GM18517 (cell line): ENCODE data around the gene MADD.
"Not testable (repeated sequence)": the region's sequence is repeated elsewhere in the genome, so short reads cannot be mapped to it uniquely, and the experiment has no call there.

Experiments used
- ATAC-seq: cut with Tn5 transposase; IDR thresholded peaks from one replicate; pipeline ENCODE4 v1.9.1; 2021; ENCODE audit warnings: mild to moderate bottlenecking, moderate library complexity; ENCODE audit not compliant: unreplicated experiment

MADD gene

GRCh38 chr11:47317064-47317828 lies 47.3 kb downstream of the MADD start:
- ATAC-seq: no peak

GRCh38 chr11:47318166-47318565 lies 48.2 kb downstream of the MADD start:
- ATAC-seq: no peak

DNA sequence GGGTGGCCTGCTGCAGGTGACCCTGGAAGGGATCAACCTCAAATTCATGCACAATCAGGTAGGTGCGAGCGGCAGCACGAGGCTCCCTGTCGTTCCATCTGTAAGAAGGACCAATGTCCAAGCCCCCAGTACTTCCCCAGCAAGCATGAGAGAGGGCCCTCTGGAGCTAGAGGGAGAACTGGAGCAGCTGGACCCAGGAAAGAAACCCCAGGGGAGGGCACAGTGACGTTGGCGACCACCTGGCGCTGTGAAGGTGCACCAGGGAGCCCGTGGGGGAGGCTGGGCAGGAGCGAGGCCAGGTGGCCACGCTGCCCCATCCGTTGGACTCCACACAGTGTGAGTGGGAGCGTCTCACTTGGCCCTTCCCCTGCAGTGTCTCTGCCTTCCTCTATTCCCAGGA lies 54.6 kb downstream of the MADD start:
- no peak for ATAC-seq

GRCh38 chr11:47325271-47326041 lies 55.5 kb downstream of the MADD start:
- ATAC-seq: no peak

DNA sequence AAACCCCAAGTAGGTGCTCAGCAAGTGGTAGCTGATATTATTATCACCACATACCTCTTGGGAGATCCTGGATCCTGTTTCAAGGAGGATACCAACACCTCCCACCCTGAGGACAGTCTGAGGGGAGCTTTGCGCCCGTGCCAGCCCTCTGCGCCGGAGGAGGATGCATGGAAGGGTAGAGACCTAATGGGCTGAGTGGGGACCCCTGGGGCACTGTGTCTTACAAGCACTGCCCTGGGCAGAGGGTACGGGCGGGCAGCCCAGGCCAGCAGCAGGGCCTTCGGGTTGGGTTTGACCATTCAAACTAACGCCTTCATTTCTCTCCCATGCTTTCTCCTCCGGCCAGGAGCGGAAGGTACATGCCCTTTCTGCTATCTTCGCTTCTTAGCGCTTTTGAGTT lies 56.3 kb downstream of the MADD start:
- no peak for ATAC-seq

GRCh38 chr11:47327025-47327424 lies 57.1 kb downstream of the MADD start:
- no peak for ATAC-seq

DNA sequence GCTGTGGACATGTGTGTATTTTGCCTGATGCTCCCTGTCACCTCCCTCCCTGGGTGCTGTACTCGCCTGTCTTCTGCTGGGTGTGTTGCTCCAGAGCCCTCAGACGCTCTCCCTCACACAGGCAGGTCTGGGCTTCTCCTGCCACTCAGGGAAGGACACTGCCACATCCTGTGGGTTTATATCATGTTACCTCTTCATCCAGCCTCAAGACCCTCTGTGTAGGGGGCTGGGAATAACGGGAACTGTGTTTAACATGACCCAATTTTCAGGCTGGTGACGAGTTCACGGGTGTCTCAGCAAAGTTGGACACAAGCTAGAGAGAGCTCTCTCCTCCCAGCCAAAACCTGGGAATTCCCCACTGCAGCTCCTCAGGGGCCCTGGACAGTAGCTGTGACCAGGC lies 58.0 kb downstream of the MADD start:
- no peak for ATAC-seq

DNA sequence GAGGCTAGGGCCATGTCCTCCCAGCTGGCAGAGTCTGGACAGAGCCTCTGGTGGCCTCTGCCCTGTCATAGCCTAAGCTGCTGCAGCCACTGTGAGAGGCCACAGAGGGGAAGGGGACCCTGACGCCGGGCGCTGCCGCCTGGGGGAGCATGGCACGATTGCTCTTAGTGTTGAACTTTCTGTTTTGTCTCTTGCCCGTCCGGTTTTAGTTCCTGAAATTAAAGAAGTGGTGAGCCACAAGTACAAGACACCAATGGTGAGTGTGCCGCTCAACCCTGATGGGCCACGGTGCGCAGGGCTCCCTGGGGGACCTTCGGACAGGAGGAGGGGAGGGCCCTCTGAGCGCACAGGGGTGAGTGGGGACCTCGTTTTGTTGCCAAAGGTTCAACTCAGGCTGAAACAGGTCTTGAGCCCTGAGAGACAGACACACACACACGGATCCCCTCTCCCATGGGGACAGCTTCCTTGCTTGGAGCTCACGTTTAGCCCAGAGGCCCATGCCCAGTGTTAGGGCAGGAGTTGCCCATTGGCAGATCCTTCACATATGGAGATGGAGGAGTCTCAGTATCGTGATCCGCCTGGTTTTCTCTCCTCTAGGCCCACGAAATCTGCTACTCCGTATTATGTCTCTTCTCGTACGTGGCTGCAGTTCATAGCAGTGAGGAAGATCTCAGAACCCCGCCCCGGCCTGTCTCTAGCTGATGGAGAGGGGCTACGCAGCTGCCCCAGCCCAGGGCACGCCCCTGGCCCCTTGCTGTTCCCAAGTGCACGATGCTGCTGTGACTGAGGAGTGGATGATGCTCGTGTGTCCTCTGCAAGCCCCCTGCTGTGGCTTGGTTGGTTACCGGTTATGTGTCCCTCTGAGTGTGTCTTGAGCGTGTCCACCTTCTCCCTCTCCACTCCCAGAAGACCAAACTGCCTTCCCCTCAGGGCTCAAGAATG lies 58.8 kb downstream of the MADD start:
- no peak for ATAC-seq

DNA sequence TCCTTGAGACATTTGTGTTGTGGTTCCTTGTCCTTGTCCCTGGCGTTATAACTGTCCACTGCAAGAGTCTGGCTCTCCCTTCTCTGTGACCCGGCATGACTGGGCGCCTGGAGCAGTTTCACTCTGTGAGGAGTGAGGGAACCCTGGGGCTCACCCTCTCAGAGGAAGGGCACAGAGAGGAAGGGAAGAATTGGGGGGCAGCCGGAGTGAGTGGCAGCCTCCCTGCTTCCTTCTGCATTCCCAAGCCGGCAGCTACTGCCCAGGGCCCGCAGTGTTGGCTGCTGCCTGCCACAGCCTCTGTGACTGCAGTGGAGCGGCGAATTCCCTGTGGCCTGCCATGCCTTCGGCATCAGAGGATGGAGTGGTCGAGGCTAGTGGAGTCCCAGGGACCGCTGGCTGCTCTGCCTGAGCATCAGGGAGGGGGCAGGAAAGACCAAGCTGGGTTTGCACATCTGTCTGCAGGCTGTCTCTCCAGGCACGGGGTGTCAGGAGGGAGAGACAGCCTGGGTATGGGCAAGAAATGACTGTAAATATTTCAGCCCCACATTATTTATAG lies 59.6 kb downstream of the MADD start:
- ATAC-seq: no peak

- ATAC-seq: no peak
Observed at GRCh38 chr11:47329987-47330931, 60.3 kb downstream of the MADD start.

DNA sequence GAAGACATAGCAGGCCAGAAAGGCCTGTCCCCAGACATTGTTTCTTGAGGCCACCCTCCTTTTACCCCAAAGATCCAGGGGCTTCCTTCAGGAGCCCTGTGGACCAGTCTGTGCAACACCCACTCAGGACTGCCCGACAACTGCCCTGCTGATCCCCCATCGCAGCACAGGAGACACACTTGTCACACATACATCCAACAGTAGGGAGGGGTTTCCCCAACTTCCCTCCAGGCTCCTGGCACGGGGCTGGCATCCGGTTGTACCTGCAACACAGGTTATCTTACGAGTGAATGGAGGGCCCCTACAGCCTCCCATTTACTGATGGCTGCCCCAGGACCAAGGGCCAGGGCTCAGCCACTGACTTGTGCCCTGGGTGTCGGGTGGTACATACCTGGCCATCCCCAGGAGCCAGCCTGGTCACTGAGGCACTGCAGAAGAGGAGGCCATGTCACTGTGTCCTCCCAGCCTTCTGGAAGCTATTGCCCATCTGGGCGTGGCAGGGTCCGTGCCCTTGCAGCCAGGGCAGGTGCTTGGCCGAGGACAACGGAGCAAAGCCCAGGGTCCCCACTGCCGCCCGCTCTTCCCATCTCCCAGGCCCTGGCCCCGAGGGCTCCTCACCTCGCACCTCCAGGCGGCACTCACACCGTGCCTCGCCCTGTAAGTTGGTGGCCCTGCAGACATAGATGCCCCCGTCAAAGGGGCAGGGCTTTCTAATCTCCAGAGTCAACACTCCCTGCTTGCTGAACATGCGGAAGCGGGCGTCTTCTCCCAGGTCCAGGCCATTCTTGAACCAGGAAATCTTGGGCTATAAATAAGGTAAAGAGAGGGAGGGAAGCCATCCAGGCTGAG lies 61.7 kb downstream of the MADD start:
- ATAC-seq: no peak

GRCh38 chr11:47332303-47332711 lies 62.4 kb downstream of the MADD start:
- ATAC-seq: no peak

GRCh38 chr11:47332791-47333525 lies 63.0 kb downstream of the MADD start:
- no peak for ATAC-seq

- ATAC-seq: no peak
Observed at GRCh38 chr11:47333526-47333845, 63.6 kb downstream of the MADD start.

- ATAC-seq: no peak
Observed at GRCh38 chr11:47333886-47334443, 64.0 kb downstream of the MADD start.

DNA sequence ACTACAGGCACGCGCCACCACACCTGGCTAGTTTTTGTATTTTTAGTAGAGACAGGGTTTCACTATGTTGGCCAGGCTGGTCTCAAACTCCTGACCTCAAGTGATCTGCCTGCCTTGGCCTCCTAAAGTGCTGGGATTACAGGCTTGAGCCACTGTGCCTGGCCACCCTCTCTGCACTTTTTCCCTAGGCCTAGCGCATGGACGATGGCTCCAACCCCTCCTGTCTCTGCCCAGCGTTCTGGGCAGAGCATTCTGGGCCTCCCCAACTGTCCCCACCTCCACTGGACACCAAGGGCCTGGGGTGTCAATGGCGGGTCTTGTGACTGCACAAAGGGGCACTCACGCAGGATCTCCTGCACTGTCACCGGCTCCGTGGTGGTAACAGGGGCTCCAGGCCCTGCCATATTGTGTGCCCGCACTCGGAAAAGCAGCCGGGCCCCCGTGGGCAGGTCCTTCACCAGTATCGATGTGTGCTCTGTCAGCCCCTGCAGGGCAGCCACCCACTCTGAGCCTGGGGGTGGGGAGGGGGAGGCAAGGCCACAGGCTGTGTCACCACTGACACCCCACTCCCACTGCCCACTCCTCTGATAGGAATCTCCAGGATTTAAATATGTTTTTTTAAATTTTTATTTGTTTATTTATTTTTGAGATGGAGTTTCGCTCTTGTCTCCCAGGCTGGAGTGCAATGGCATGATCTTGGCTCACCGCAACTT lies 64.9 kb downstream of the MADD start:
- not testable (repeated sequence) for ATAC-seq

- no peak for ATAC-seq
Observed at GRCh38 chr11:47335733-47336132, 65.8 kb downstream of the MADD start.
